T-helper 2 cell treated with Interferon-gamma antibody and Interleukin-4, amounts not matched to agents 5 μg/mL and 100 μg/mL, for 36 hours (primary cell): ENCODE data around the gene ABL1.
A peak's percentile ranks its signal among the peaks of the same experiment; 100 is the strongest.
"Not testable (repeated sequence)": the region's sequence is repeated elsewhere in the genome, so short reads cannot be mapped to it uniquely, and the experiment has no call there.

Experiments used
- DNase-seq: peaks from one replicate; pipeline ENCODE4 v3.0.0; 2021; ENCODE audit warnings: low spot score
- H3K27ac Mint-ChIP-seq: one replicate; pipeline ENCODE4 v1.8.0; 2021; ENCODE audit warnings: mild to moderate bottlenecking, mixed read lengths
- H3K27me3 Mint-ChIP-seq: one replicate; pipeline ENCODE4 v1.8.0; 2021; ENCODE audit warnings: low read depth, mixed read lengths
- H3K36me3 Mint-ChIP-seq: one replicate; pipeline ENCODE4 v1.8.0; 2021; ENCODE audit warnings: low read depth, mixed read lengths
- H3K4me1 Mint-ChIP-seq: one replicate; pipeline ENCODE4 v1.8.0; 2021; ENCODE audit warnings: low read depth, mixed read lengths
- H3K4me3 Mint-ChIP-seq: one replicate; pipeline ENCODE4 v1.8.0; 2022; ENCODE audit warnings: mild to moderate bottlenecking, moderate library complexity, mixed read lengths
- H3K9me3 Mint-ChIP-seq: one replicate; pipeline ENCODE4 v1.8.0; 2021; ENCODE audit warnings: mixed read lengths

The ABL1 gene

GRCh38 chr9:130835441-130836298, 616 bp downstream of the ABL1 start:
- Mint-ChIP-seq H3K27me3 (peaks cover 13% of the 10 kb centered on the region), H3K4me3 (peak overlapping the region; percentile 100), H3K36me3 (peaks cover 4% of the 10 kb centered on the region), H3K9me3 (no peaks in the 10 kb centered on the region), H3K4me1 (peaks cover 23% of the 10 kb centered on the region), H3K27ac (peak overlapping the region; percentile 100)
- DNase-seq = peak; percentile 13

GRCh38 chr9:130837002-130837511, 2.0 kb downstream of the ABL1 start:
- Mint-ChIP-seq H3K4me3 (peak overlapping the region; percentile 55), H3K36me3 (peaks cover 4% of the 10 kb centered on the region), H3K9me3 (no peaks in the 10 kb centered on the region), H3K27me3 (peaks cover 10% of the 10 kb centered on the region), H3K4me1 (peaks cover 23% of the 10 kb centered on the region), H3K27ac (no peak overlapping the region)
- DNase-seq = no peak

- Mint-ChIP-seq H3K9me3 (no peaks in the 10 kb centered on the region), H3K36me3 (peaks cover 4% of the 10 kb centered on the region), H3K4me3 (no peak overlapping the region), H3K27me3 (peaks cover 8% of the 10 kb centered on the region), H3K27ac (no peak overlapping the region), H3K4me1 (peaks cover 23% of the 10 kb centered on the region)
- no peak for DNase-seq
These were observed 2.6 kb downstream of the ABL1 start for GRCh38 chr9:130837643-130838042.

DNA sequence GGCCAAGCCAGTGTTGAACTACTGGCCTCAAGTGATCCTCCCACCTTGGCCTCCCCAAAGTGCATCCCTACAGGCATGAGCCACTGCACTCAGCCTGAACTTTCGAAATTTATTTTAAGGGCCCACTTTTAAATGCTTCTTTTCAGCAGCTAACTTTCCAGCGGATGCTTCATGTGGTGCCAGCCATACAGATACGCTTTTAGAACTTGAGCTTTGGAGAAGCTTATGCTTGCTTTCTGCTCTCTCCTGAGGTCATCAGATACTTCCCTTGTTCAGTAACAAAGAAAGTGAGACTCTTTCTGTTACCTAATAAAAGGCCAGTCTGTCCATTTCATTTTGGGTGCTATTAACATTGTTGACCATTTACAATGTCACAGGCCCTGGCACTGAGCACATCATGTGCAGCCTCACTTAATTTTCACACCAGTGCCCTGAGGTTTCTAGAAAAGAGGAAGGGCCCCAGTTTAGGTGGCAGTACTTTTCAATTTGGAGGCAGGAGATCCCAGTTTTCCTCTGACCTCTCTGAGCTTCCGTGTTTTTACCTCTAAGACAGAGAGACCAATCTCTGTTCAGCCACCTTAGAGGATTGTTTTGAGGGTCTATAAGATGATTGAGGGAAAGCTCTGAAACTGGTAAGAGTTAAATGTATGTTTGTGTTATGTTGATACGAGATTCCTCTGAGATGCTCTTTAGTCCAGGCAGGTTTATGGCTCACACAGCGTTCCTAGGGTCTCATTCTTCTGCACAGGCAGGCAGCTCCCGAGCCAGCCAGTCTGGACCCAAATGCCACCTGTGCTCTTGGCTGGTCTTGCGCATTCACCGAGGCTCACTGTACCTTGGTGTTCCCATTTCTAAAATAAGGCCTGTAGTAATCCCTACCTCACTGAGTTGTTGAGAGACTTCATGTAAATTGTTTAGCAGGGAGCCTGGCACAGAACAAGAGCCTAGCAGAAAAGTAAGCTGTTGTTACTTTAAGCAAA, 4.4 kb downstream of the ABL1 start:
- peaks cover 2% of the 10 kb centered on the region for H3K27me3 Mint-ChIP-seq
- H3K27ac Mint-ChIP-seq = no peak overlapping the region
- H3K4me1 Mint-ChIP-seq = peaks cover 23% of the 10 kb centered on the region
- DNase-seq = no peak
- no peaks in the 10 kb centered on the region for H3K9me3 Mint-ChIP-seq
- H3K36me3 Mint-ChIP-seq = peaks cover 1% of the 10 kb centered on the region
- no peak overlapping the region for H3K4me3 Mint-ChIP-seq

DNA sequence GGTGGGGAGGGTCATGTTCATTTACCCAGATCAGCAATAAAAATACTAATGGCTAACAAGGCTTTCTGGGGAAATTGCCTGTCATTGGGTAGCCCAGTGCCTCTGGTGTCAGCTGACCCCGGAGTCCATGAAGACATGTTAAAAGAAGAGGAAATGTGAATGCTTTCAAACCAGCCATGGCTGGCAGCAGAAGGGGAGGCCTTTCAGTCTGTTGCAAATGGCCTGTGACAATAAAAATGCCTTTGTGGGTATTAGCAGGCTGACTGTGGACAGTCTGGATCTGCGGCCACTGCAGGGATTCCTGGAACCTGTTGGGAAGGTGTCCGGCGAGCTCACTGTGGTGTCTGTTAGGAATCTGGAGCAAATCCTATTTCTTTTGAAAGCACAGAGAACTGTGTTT, 7.5 kb downstream of the ABL1 start:
- no peak overlapping the region for H3K27ac Mint-ChIP-seq
- DNase-seq = no peak
- no peaks in the 10 kb centered on the region for H3K9me3 Mint-ChIP-seq
- H3K4me3 Mint-ChIP-seq = no peak overlapping the region
- no peaks in the 10 kb centered on the region for H3K27me3 Mint-ChIP-seq
- peaks cover 9% of the 10 kb centered on the region for H3K4me1 Mint-ChIP-seq
- H3K36me3 Mint-ChIP-seq = no peaks in the 10 kb centered on the region

GRCh38 chr9:130843049-130843908, 8.2 kb downstream of the ABL1 start:
- Mint-ChIP-seq H3K27ac (no peak overlapping the region), H3K9me3 (no peaks in the 10 kb centered on the region), H3K4me1 (peaks cover 9% of the 10 kb centered on the region), H3K27me3 (no peaks in the 10 kb centered on the region), H3K36me3 (no peaks in the 10 kb centered on the region), H3K4me3 (no peak overlapping the region)
- no peak for DNase-seq

DNA sequence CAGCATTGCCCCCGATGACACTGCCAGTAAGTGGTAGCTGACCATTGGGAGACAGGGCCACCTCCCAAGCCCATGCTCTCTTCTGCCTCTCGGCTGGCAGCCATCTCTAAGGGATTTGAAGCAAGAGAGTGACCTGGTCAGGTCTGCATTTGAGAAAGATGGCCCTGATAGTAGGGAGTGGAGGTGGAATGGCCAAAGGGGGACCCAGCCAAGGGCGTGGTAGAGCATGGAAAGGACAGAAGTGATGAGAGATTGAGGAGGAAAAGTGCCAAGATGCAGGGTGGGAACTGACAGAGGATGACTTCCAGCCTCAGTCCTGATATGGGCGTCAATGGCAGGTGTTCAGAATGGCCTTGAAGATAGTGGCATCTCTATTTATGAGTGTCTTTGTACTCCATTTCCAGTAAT, 9.0 kb downstream of the ABL1 start:
- no peaks in the 10 kb centered on the region for H3K36me3 Mint-ChIP-seq
- no peak overlapping the region for H3K27ac Mint-ChIP-seq
- H3K4me3 Mint-ChIP-seq = no peak overlapping the region
- H3K4me1 Mint-ChIP-seq = peaks cover 8% of the 10 kb centered on the region
- DNase-seq = no peak
- H3K27me3 Mint-ChIP-seq = no peaks in the 10 kb centered on the region
- no peaks in the 10 kb centered on the region for H3K9me3 Mint-ChIP-seq

DNA sequence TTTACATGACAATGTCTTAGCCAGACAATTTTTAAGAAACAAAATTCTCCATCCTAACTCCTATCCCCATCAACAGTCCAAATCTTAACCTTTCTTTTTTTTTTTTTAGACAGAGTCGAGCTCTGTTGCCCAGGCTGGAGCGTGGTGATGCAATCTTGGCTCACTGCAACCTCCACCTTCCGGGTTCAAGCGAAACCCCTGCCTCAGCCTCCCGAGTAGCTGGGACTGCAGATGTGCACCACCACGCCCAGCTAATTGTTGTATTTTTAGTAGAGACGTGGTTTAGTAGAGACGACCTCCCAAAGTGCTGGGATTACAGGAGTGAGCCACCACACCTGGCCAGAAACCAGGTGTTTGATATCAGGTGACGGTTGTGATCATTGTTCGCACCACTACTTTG, 10.2 kb downstream of the ABL1 start:
- Mint-ChIP-seq H3K27ac (no peak overlapping the region), H3K36me3 (no peaks in the 10 kb centered on the region), H3K4me3 (no peak overlapping the region), H3K27me3 (no peaks in the 10 kb centered on the region), H3K4me1 (peaks cover 8% of the 10 kb centered on the region), H3K9me3 (no peaks in the 10 kb centered on the region)
- DNase-seq = no peak

DNA sequence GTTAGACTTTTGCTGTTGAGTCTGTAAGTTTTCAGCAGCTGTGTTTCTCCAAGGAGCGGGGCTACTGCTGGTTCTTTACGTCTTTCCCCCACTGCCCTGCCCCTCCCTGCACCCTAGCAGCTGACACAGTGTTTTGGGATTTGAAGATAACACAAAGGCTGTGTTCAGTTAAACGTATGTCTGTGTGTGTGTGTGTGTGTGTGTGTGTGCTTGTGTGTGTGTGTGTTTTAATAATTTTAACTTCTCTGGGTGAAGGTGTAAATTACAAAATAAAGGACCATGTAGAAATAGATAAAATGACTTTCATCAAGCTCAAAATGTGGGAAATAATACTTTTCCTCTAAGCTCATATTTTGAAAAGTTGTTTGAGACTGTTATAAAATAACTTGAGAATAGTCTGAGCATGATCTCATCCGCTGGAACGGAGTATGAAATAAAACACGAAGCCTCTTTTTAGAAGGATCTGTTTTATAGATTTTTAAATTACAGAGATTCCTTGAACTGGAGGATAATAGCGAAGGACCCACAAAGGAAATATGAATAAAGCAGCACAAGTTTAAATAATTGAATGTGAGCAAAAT, 10.9 kb downstream of the ABL1 start:
- Mint-ChIP-seq H3K27me3 (no peaks in the 10 kb centered on the region), H3K36me3 (no peaks in the 10 kb centered on the region), H3K4me3 (no peak overlapping the region), H3K4me1 (peaks cover 8% of the 10 kb centered on the region), H3K9me3 (no peaks in the 10 kb centered on the region), H3K27ac (no peak overlapping the region)
- no peak for DNase-seq

DNA sequence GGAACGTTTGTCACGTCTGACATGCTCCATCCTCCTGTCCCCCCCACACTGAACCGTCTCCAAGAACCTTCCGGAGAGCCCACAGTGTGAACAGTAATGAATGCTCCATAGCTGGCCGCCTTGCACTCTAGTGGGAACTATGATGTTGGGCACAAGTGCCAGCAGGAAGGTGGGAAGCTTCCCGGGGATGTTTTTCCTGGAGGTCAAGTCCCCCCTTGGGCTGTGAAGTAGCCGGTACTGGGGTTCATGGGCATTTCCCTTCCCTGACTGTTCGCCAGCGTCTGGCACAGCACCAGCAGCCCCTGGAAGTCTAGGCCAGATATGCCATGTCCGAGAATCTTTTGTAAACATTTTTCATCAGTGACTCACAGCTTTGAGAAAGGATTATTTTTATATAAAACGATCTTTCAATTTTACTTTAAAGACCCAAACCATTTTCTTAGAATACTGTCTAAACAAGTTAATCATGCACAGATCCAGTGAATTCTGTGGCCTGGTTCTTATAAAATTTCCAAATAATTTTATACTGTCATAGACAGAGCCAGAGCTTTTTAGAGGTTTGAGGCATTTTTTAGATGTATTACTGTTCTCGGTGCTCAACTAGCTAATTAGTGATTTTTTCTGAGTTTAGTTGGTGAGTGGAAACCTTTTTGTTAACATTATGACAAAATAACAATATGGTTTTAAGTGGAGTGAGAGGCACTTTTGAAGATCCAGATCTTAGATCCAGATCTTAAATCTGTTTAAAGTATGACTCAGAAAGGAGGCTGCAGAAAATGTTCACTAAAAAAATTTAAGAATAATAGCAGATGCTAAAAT, 11.6 kb downstream of the ABL1 start:
- Mint-ChIP-seq H3K27me3 (no peaks in the 10 kb centered on the region), H3K4me1 (peaks cover 8% of the 10 kb centered on the region), H3K9me3 (no peaks in the 10 kb centered on the region), H3K4me3 (no peak overlapping the region), H3K27ac (no peak overlapping the region), H3K36me3 (no peaks in the 10 kb centered on the region)
- no peak for DNase-seq

DNA sequence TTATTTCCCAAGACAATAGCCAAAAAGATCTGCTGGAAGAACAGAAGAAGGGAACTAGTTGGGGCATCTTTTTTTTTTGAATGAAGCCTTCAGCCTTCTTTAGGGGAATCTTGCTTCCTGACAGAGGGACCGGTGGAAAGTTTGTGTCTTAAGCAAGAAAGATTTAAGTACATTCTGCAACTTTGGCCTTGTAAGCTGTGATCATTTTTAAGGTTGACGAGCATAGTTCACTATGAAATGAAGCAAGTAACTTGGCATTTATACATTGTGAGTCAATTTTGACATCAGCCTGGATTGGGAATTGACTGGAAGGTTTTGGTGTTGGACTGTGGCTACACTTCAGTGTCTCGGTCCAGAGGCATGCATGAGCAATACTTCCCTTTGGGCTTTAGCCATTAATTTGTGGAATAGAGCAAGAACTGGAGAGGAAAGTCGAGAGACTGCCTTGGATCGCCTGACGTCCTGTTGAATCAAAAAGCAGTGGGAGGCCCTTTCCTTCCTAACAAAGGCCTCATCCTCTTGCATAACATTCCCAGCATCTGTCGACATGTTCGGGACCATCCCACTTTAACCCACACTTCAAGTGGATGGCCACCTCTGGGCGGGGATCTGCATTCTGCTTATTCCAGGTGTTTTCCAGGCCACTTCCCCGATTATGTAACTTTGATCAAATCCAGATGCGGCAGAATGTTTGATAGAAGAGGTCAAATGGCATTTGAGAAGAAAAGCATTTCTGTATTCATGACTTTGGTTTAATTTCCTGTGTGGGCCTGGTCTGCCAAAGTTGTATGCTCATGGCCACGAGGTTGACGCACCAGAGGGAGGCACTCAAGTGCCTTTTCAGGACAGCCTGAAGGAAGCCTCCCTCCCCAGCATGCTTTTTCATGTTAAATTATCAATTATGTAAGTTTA, 12.5 kb downstream of the ABL1 start:
- Mint-ChIP-seq H3K9me3 (no peaks in the 10 kb centered on the region), H3K27ac (no peak overlapping the region)
- DNase-seq = no peak

DNA sequence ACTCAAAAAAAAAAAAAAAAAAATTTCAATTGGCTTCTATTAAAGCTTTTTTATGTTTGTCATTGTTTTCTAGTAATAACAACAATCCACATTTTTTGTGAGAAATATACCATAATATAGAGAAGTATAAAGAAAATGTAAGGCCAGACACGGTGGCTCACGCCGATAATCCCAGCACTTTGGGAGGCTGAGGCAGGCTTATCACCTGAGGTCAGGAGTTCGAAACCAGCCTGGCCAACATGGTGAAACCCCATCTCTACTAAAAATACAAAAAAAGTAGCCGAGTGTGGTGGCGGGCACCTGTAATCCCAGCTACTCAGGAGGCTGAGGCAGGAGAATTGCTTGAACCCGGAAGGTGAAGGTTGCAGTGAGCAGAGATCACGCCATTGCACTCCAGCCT, 13.5 kb downstream of the ABL1 start:
- DNase-seq, H3K4me3 Mint-ChIP-seq, H3K27me3 Mint-ChIP-seq, H3K27ac Mint-ChIP-seq, H3K4me1 Mint-ChIP-seq, H3K9me3 Mint-ChIP-seq, H3K36me3 Mint-ChIP-seq: not testable (repeated sequence)

More for the DNA sequence above, 12.5 kb downstream of the ABL1 start:
- Mint-ChIP-seq H3K27me3 (no peaks in the 10 kb centered on the region), H3K4me3 (no peak overlapping the region), H3K36me3 (no peaks in the 10 kb centered on the region), H3K4me1 (peaks cover 8% of the 10 kb centered on the region)
